Smooth muscle cell (in vitro differentiated cells): ENCODE results near the gene DENND5B. TPM values are rescaled to one million over a fixed set of nuclear protein-coding genes. Genes with fewer than 3 reads are reported as not detected.

Experiments
- DNase-seq: peaks from one replicate; lab custom pipeline; 2025; ENCODE audit not compliant: unreplicated experiment; lab: John Stamatoyannopoulos, UW
- H2AFZ ChIP-seq: fragments of 200-600 bp; sonication (generic); 2 replicates; pipeline ENCODE4 v1.6.0; 2016; ENCODE audit warnings: antibody characterized with exemption, low read depth, mild to moderate bottlenecking
- H3F3A ChIP-seq: fragments of 200-600 bp; sonication (generic); 2 replicates; pipeline ENCODE4 v1.6.0; 2017; ENCODE audit warnings: antibody characterized with exemption, low read depth
- H3K27ac ChIP-seq: fragments of 200-600 bp; sonication (generic); 2 replicates; pipeline ENCODE4 v1.5.1; 2016; ENCODE audit warnings: low read depth, mild to moderate bottlenecking
- H3K27me3 ChIP-seq: fragments of 200-600 bp; sonication (generic); 2 replicates; pipeline ENCODE4 v1.6.1; 2016; ENCODE audit warnings: low read depth, mild to moderate bottlenecking
- H3K36me3 ChIP-seq: fragments of 200-600 bp; sonication (generic); 2 replicates; pipeline ENCODE4 v1.5.1; 2016; ENCODE audit warnings: low read depth
- H3K4me1 ChIP-seq: fragments of 200-600 bp; sonication (generic); 2 replicates; pipeline ENCODE4 v1.5.1; 2016; ENCODE audit warnings: low read depth
- H3K4me2 ChIP-seq: fragments of 200-600 bp; sonication (generic); 2 replicates; pipeline ENCODE4 v1.6.0; 2016; ENCODE audit warnings: mild to moderate bottlenecking
- H3K4me3 ChIP-seq: fragments of 200-600 bp; sonication (generic); 2 replicates; pipeline ENCODE4 v1.5.1; 2016; ENCODE audit warnings: mild to moderate bottlenecking
- H3K79me2 ChIP-seq: fragments of 200-600 bp; sonication (generic); 2 replicates; pipeline ENCODE4 v1.6.0; 2016; ENCODE audit warnings: low read depth, mild to moderate bottlenecking
- H3K9ac ChIP-seq: fragments of 200-600 bp; sonication (generic); 2 replicates; pipeline ENCODE4 v1.6.0; 2016; ENCODE audit warnings: low read depth
- H3K9me3 ChIP-seq: fragments of 200-600 bp; sonication (generic); replicated peaks from 2 replicates; pipeline ENCODE4 v1.5.1; 2016; ENCODE audit warnings: low read depth
- H4K20me1 ChIP-seq: fragments of 200-600 bp; sonication (generic); 2 replicates; pipeline ENCODE4 v1.6.0; 2016; ENCODE audit warnings: low read depth
- WGBS: methylation state at CpG from one replicate; pipeline ENCODE4 v1.1.7; 2016; ENCODE audit warnings: low lambda C conversion rate; 5-methylcytosine and 5-hydroxymethylcytosine counted together
- polyA plus RNA-seq: library from polyadenylated mRNA; unstranded; fragments of >200 nt; fragmentation: Nextera tagmentation; extraction: Ambion mirVana; gene quantifications from 2 replicates; pipeline ENCODE4 v1.2.1, GENCODE V29; 2016
- total RNA-seq: library from RNA; depleted of rRNA; stranded (reverse); fragments of >200 nt; gene quantifications from 2 replicates; pipeline ENCODE4 v1.2.3, GENCODE V29; 2014
- TF ChIP-seq, protein P1 (sequence below): fragments of 200-600 bp; sonication (generic); IDR thresholded peaks from 2 replicates; pipeline ENCODE4 v1.5.1; 2017; ENCODE audit warnings: borderline replicate concordance, mild to moderate bottlenecking, antibody characterized with exemption; ENCODE audit not compliant: insufficient read depth, poor library complexity, severe bottlenecking

The DENND5B gene
- total and polyA plus RNA-seq, 2 experiments from 2014 or later: 12.3 to 12.7 TPM

DNA sequence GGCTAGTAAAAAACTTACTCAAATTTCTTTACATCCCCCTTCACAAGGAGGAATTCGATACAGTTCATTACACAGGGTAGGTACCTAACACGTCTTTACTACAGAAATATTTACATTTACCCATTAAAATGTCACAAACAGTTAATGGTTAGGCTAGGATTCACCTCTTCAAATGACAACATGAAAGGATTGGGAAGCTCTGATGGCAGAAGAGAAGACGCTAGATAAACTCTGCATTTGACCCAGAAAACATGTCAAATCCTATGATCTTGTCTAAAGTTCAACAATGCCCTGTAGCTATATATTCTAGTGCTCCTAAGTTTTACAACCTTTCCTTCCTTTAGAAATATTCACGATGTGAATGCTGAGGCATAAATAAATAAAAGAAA lies 64.8 kb downstream of the DENND5B start:
- Histone ChIP-seq H3K36me3 (no peaks in the 10 kb centered on the region), H4K20me1 (peaks cover 10% of the 10 kb centered on the region), H3K4me2 (no peak overlapping the region), H3K9me3 (no peaks in the 10 kb centered on the region), H3K4me3 (no peak overlapping the region), H3K9ac (no peak overlapping the region), H2AFZ (no peak overlapping the region), H3K27ac (no peak overlapping the region), H3F3A (no peaks in the 10 kb centered on the region), H3K79me2 (peaks cover 15% of the 10 kb centered on the region), H3K27me3 (no peaks in the 10 kb centered on the region), H3K4me1 (peaks cover 3% of the 10 kb centered on the region)
- 71% methylated on average over 4 of the region's 4 CpGs for WGBS
- no peak for DNase-seq
- TF ChIP-seq, protein P1, sequence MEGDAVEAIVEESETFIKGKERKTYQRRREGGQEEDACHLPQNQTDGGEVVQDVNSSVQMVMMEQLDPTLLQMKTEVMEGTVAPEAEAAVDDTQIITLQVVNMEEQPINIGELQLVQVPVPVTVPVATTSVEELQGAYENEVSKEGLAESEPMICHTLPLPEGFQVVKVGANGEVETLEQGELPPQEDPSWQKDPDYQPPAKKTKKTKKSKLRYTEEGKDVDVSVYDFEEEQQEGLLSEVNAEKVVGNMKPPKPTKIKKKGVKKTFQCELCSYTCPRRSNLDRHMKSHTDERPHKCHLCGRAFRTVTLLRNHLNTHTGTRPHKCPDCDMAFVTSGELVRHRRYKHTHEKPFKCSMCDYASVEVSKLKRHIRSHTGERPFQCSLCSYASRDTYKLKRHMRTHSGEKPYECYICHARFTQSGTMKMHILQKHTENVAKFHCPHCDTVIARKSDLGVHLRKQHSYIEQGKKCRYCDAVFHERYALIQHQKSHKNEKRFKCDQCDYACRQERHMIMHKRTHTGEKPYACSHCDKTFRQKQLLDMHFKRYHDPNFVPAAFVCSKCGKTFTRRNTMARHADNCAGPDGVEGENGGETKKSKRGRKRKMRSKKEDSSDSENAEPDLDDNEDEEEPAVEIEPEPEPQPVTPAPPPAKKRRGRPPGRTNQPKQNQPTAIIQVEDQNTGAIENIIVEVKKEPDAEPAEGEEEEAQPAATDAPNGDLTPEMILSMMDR: no peak

DNA sequence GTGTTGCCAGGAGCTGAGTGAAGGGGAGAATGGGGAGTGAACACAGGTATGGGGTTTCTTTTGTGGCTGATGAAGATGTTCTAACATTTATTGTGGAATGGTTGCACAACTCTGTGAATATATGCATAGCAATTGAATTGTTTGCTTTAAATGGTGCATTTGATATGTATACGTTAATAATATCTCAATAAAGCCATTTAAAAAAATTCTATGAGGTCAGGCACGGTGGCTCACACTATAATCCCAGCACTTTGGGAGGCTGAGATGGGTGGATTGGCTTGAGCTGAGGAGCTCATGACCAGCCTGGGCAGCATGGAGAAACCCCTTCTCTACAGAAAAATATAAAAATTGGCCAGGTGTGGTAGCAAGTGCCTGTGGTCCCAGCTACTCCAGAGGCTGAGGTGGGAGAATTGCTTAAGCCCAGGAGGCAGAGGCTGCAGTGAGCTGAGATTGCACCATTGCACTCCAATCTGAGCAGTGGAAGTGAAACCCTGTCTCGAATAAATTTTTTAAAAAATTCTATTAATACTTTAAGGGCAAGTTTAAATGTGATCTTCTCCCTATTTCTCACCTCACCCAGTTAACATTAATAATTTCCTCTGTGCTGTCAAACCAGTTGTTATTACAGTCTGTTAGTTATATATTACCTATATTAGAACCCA lies 65.3 kb downstream of the DENND5B start:
- no peak overlapping the region for H3K27ac ChIP-seq

DNA sequence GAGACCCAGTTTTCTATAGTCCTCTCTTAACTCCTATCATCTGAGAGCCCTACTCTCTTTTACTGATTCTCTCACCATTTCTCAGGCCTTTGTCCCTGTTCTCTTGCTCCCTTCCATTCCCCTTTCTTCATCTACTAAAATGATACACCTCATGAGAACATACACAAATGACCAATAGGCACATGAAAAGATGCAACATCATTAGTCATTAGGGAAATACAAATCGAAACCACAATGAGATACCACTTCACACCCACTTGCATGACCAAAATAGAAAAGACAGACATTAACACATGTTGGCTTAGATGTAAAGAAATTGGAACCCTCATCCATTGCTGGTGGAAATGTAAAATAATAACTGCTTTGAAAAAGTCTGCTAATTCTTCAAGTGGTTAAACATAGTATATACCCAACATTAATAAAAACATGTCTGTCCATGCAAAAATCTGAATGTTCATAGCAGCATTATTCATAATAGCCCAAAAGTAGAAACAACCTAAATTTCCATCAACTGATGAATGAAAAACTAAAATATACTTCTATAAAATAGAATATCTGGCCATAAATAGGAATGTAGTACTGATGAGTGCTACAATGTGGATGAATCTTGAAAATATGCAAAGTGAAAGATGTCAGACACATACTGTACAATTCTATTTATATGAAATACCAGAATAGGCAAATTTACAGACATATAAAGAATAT lies 66.0 kb downstream of the DENND5B start:
- Histone ChIP-seq H3K79me2 (peaks cover 15% of the 10 kb centered on the region), H3K27ac (no peak overlapping the region), H3K4me2 (no peak overlapping the region), H3K27me3 (no peaks in the 10 kb centered on the region), H3F3A (peaks cover 3% of the 10 kb centered on the region), H3K36me3 (no peaks in the 10 kb centered on the region), H2AFZ (no peak overlapping the region), H3K9me3 (no peaks in the 10 kb centered on the region), H3K4me3 (no peak overlapping the region), H3K9ac (no peak overlapping the region), H4K20me1 (peaks cover 10% of the 10 kb centered on the region), H3K4me1 (peaks cover 3% of the 10 kb centered on the region)
- DNase-seq: no peak
- WGBS: 89% methylated on average over 1 of the region's 1 CpG
- TF ChIP-seq, protein P1: no peak

More for the DNA sequence above, 65.3 kb downstream of the DENND5B start:
- Histone ChIP-seq H3K36me3 (no peaks in the 10 kb centered on the region), H3K9me3 (no peaks in the 10 kb centered on the region), H3K9ac (no peak overlapping the region), H2AFZ (no peak overlapping the region), H3F3A (no peaks in the 10 kb centered on the region), H3K4me3 (no peak overlapping the region), H4K20me1 (peaks cover 10% of the 10 kb centered on the region), H3K79me2 (peaks cover 15% of the 10 kb centered on the region), H3K27me3 (no peaks in the 10 kb centered on the region), H3K4me1 (peaks cover 3% of the 10 kb centered on the region), H3K4me2 (no peak overlapping the region)
- WGBS: 94% methylated on average over 3 of the region's 3 CpGs
- TF ChIP-seq, protein P1: no peak
- DNase-seq: no peak
